ENCODE measurements around the gene IRF2.

IRF2 gene

GRCh38 chr4:184409502-184409901 lies 64.8 kb downstream of the IRF2 start:
- no peak for DNase-seq (ENCODE audit: low spot score)

DNA sequence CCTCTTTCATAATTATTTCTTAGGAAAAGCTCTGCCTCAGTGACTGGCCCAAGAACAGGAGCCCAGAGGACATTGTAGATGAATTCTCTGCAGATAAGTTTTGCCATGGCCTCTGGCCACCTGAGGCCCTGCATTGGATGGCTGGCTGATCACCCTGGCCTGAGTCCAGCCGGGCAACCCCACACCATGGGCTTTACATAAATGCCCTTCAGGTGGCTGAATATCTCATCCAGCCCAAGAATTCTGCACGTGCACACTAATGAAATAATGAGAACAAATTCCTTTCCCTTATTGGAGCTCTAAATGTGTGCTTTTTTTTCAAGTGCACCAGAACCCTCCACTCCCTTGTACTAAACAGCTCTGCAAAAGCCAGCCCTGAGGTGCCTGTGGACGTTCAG lies 65.7 kb downstream of the IRF2 start:
- no peak for DNase-seq (ENCODE audit: low spot score)

DNA sequence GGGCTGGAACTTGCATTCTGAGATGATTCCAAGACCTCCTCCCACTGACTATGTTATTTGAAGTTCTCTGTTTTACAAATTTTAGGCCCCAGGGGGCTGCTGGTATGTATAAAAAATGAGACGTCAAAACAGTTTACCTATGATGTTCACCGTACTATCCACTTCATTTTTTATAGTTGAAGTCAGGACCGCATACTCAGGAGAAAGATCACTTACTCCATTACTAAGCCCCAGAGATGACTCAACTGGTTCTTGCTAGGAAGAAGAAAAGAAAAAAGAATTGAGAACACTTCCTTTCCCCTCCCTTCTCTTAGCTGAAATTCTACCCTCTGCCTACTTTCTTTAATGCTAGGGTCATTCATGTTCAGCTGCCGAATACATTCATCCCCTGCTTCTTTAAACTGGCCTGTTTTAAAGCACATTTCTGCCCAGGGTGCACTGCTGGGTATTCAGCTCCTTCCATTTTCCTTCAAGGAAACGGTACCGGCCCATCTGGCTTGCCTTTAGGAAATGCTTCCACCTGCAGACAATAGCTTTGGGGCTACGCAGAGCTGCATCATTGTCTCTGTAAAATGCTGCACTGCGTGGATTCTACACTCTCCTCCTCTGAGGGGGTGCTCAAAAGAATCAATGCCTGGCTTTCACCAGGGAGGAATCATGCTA lies 66.2 kb downstream of the IRF2 start:
- DNase-seq (ENCODE audit: low spot score) = no peak

GRCh38 chr4:184406958-184407391 lies 67.4 kb downstream of the IRF2 start:
- peak; percentile 67 for DNase-seq (ENCODE audit: low spot score)

DNA sequence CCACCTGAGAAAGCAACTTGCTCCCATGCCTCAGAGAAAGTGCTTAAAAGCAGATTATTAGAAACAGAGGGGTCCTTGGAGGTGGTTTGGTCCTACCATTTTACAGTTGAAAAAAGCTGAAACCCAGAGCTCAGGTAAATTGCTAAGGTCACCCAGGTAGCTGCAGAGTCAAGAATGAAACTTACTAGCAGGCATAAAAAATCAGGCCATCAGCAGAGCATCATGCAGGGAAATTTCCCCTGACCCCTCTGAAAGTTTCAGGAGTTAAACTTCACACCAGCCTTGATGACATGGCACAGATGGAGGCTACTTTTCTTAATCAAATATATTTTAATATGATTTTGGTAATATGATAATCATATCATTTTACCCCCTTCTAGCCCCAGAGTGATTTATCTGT lies 70.3 kb downstream of the IRF2 start:
- DNase-seq (ENCODE audit: low spot score) = no peak

- no peak for DNase-seq (ENCODE audit: low spot score)
These were observed 71.0 kb downstream of the IRF2 start for GRCh38 chr4:184403384-184403781.

DNA sequence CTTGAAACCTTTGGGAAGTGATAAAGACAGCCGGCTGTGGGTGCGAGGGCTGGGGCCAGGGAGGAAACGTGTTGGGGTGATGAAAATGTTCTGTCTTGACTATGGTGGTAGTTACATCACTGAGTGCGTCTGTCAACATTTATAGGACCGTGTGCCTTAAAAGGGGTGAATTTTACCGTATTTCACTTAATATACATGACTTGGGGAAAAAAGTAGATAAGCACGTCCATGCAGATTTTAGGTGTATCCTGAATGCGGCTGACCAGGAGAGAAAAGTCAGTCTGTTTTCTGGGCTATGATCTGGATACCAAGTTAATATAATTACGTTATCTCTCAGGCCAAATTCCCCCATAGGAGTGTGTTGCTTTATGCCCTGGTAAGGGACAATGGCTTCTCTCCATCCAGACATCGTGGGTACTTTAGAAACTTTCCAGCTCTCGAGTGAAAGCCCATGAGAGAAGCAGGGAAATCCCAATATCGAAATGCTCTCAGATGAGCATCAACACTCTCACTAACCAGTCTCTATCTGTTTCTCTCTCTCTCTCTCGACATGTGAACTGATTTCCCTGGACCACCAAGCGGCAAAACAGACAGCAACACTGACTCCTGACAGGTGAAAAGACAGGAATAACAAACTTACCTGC lies 71.5 kb downstream of the IRF2 start:
- DNase-seq (ENCODE audit: low spot score) = no peak

- DNase-seq (ENCODE audit: low spot score) = no peak
These were observed 72.1 kb downstream of the IRF2 start for GRCh38 chr4:184402239-184402638.

- DNase-seq (ENCODE audit: low spot score) = no peak
These were observed 72.8 kb downstream of the IRF2 start for GRCh38 chr4:184401397-184402171.

DNA sequence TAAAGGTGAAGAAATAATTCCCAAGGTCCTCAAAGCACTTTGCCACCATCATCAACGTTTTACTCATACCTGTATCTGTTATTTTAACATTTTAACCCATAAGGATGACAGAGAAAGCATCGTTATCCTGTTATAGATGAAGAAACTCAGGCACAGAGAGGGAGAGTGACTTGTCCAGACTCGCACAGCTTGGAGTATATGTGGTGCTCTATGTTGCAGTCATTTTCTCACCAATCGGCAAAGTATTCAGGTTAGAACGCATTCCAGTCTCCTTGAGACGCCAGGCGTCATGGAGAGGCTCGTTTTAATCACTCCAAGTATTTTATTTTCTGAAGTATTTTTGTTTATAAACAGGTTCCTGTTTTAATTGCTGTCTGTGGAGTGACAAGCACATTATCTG lies 73.5 kb downstream of the IRF2 start:
- DNase-seq (ENCODE audit: low spot score) = no peak

- DNase-seq (ENCODE audit: low spot score) = no peak
These were observed 73.9 kb downstream of the IRF2 start for GRCh38 chr4:184400375-184400870.

- no peak for DNase-seq (ENCODE audit: low spot score)
These were observed 74.8 kb downstream of the IRF2 start for GRCh38 chr4:184399512-184399908.

- no peak for DNase-seq (ENCODE audit: low spot score)
These were observed 75.4 kb downstream of the IRF2 start for GRCh38 chr4:184398741-184399511.

- DNase-seq (ENCODE audit: low spot score) = peak; percentile 84
These were observed 76.7 kb downstream of the IRF2 start for GRCh38 chr4:184397516-184398163.

DNA sequence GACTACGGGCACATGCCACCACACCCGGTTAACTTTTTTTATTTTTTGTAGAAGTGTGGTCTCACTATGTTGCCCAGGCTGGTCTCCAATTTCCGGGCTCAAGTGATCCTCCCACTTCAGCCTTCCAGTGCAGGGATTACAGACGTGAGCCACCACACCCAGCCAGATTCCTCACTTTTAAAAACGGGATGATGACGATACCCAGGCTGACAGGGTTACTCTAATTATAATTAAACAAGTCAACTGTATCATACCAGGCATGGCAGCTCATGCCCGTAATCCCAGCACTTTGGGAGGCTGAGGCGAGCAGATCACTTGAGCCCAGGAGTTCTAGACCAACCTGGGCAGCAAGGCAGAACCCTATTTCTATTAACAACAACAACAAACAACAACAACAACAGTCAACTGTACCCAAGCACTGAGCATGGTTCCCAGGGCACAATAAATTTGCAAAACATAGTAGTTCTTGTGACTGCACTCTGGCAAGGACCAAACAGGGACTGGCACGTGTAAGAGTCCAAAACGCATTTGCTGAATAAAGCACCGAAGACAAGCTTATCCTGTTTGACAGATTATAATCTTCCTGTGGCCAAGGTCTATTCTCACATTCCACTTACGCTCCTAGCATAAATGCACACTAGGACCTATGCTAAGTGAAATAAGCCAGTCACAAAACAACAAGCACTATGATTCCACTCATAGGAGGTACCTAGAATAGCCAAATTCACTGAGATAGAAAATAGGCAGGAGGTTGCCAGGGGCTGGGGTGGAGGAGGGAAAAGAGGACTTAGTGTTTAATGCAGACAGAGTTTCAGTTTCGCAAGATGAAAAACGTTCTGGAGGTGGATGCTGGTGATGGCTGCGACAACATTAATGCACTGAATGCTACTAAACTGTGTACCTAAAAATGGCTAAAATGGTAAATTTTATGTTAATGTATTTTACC lies 77.5 kb downstream of the IRF2 start:
- no peak for DNase-seq (ENCODE audit: low spot score)

DNA sequence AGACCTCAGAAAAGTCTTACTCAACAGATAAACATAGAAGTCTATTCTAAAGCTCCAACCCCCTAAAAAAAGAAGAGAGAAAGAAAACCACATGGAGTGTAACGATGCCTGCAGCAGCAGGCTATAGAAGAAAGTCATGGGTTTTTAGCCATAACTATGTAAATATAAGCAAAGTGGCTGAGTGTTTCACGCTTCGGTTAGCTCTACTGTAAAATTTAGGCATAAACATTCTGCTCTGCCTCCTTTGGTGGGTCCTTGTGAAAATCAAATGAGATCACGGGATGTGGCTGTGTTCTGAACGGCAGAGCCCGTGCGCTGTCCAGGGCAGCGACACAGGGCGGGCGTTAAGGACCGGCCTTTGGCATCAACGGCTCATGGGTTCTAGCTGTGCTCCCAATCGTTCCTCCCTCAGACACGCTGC lies 78.4 kb downstream of the IRF2 start:
- DNase-seq (ENCODE audit: low spot score) = no peak

DNA sequence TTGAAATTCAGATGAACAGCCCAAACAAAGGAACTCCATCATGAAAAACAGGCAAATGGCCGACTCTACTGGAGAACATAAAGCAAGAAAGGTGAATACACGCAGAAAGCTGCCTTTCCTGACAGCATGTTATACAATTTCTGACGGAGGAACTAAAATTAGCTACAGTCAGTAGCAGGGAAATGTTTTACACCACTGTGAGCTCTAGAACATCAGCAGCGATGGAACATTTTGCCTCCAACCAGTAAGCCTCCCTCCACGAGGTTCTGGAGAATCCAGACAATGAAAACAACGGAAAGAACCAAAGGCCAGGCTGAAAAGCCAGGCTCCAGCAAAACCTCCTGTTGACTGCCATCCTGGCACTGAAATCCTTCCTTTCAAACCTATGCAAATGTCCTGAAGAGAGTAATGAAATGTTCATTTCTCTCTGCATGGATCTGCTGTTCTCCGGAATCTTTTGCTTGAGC lies 78.9 kb downstream of the IRF2 start:
- DNase-seq (ENCODE audit: low spot score) = peak; percentile 61

GRCh38 chr4:184392748-184393559 lies 81.4 kb downstream of the IRF2 start:
- peak; percentile 84 for DNase-seq (ENCODE audit: low spot score)

DNA sequence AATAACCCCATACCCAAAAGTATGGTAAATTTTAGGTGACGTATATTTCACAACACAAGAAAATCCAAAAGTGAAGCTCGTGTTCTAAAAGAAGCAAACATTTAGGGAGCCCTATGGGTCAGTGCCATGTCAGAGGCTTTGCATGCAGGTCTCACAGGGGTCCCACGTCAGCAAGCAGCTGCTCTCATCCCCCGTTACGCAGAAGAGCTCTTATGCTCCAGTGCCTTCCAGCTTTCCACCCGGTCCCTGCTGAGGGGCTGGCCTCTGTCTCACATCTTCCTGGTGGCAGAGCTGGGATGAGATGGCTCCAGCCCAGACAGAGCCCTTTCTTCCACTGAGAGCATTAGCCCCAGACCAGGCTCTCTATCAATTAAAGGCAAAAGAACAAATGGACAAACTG lies 82.0 kb downstream of the IRF2 start:
- no peak for DNase-seq (ENCODE audit: low spot score)
